B cell (primary cell): ENCODE results near the gene TBC1D10A. TPM values are rescaled to one million over a fixed set of nuclear protein-coding genes. Genes with fewer than 3 reads are reported as not detected.

ENCODE experiments used
- ATAC-seq: fragments of 200-7000 bp; cut with Tn5 transposase; one replicate; pipeline ENCODE4 v1.10.0; 2021; ENCODE audit warnings: low read depth, mild to moderate bottlenecking, moderate number of reproducible peaks, moderate library complexity
- CTCF ChIA-PET: fragments of 350-600 bp; sonication (Branson Sonifier 250); formaldehyde crosslinking; loops from one replicate; lab custom pipeline; 2021; ENCODE audit warnings: antibody characterized with exemption, inconsistent platforms; lab: Charles Lee
- POLR2A ChIA-PET: fragments of 350-600 bp; sonication (Branson Sonifier 250); formaldehyde crosslinking; loops from one replicate; lab custom pipeline; 2021; ENCODE audit warnings: antibody characterized with exemption; lab: Charles Lee
- DNase-seq: peaks from one replicate; pipeline ENCODE4 v3.0.0; 2013
- H2AFZ ChIP-seq: 2 replicates; pipeline ENCODE4 v1.6.1; 2012; ENCODE audit warnings: mild to moderate bottlenecking, low read depth, low read length; ENCODE audit not compliant: insufficient read depth, poor library complexity, severe bottlenecking
- H3K27ac ChIP-seq, 2 donors: 1 replicate in 1 of 2; 2 replicates in 1 of 2; pipeline ENCODE4 v1.5.1; 2012 to 2013; ENCODE audit warnings: low read length in 2 of 2, mild to moderate bottlenecking in 2 of 2, moderate library complexity in 1 of 2
- H3K27me3 ChIP-seq, 4 experiments: fragments of 200-600 bp in 1 of 4; sonication (generic) in 1 of 4; replicated peaks in 1 of 4; 1 replicate in 2 of 4; 2 replicates in 2 of 4; pipeline versions ENCODE4 v1.6.1 to v1.7.0; 2013 to 2016; ENCODE audit warnings: low read length in 3 of 4, mild to moderate bottlenecking in 2 of 4, mixed read lengths in 1 of 4, moderate library complexity in 1 of 4; ENCODE audit not compliant: insufficient read depth in 4 of 4, control insufficient read depth in 3 of 4; ENCODE audit errors: control extremely low read depth in 1 of 4
- H3K36me3 ChIP-seq, 2 experiments: replicated peaks in 1 of 2; 1 replicate in 1 of 2; 2 replicates in 1 of 2; pipeline versions ENCODE4 v1.6.1 to v1.7.1; 2013; ENCODE audit warnings: low read length in 1 of 2; ENCODE audit not compliant: insufficient read depth in 2 of 2, control insufficient read depth in 1 of 2; ENCODE audit errors: control extremely low read depth in 1 of 2, extremely low read depth in 1 of 2
- H3K4me1 ChIP-seq, 2 donors: fragments of 200-600 bp in 1 of 2; sonication (generic) in 1 of 2; 1 replicate in 1 of 2; 2 replicates in 1 of 2; pipeline versions ENCODE4 v1.5.1 to v1.6.1; 2013 to 2017; ENCODE audit warnings: low read length in 2 of 2; ENCODE audit not compliant: control insufficient read depth in 2 of 2, insufficient read depth in 2 of 2
- H3K4me2 ChIP-seq: replicated peaks from 2 replicates; pipeline ENCODE3; 2012; ENCODE audit warnings: mild to moderate bottlenecking, low read depth, low read length; ENCODE audit not compliant: poor library complexity, severe bottlenecking
- H3K4me3 ChIP-seq, 5 experiments: fragments of 200-600 bp in 1 of 5; sonication (generic) in 1 of 5; 1 replicate in 3 of 5; 2 replicates in 2 of 5; pipeline versions ENCODE4 v1.5.1 to v1.7.0; 2011 to 2016; ENCODE audit warnings: low read length in 4 of 5, mild to moderate bottlenecking in 4 of 5, low read depth in 2 of 5, control low read depth in 1 of 5, moderate library complexity in 1 of 5; ENCODE audit not compliant: insufficient read depth in 1 of 5; ENCODE audit errors: control extremely low read depth in 1 of 5, extremely low read depth in 1 of 5
- H3K79me2 ChIP-seq: fragments of 200-600 bp; sonication (generic); one replicate; pipeline ENCODE4 v1.6.0; 2016; ENCODE audit warnings: low read length; ENCODE audit not compliant: control insufficient read depth, insufficient read depth
- H3K9ac ChIP-seq: fragments of 200-600 bp; sonication (generic); 2 replicates; pipeline ENCODE4 v1.6.1; 2017; ENCODE audit warnings: mild to moderate bottlenecking, low read length, moderate library complexity
- H3K9me3 ChIP-seq, 3 donors: one replicate each; pipeline versions ENCODE4 v1.6.1 to v1.7.1; 2013; ENCODE audit warnings: low read length in 2 of 3; ENCODE audit not compliant: control insufficient read depth in 2 of 3, insufficient read depth in 1 of 3; ENCODE audit errors: control extremely low read depth in 1 of 3
- H4K20me1 ChIP-seq: 2 replicates; pipeline ENCODE4 v1.6.0; 2012; ENCODE audit warnings: mild to moderate bottlenecking, low read length; ENCODE audit not compliant: insufficient read depth, control insufficient read depth, poor library complexity, severe bottlenecking
- H3K27ac Mint-ChIP-seq: one replicate; pipeline ENCODE4 v1.8.0; 2021; ENCODE audit warnings: mixed read lengths
- H3K27me3 Mint-ChIP-seq: one replicate; pipeline ENCODE4 v1.8.0; 2021; ENCODE audit warnings: mixed read lengths
- H3K4me1 Mint-ChIP-seq: one replicate; pipeline ENCODE4 v1.8.0; 2021; ENCODE audit warnings: mixed read lengths
- H3K4me3 Mint-ChIP-seq: one replicate; pipeline ENCODE4 v1.8.0; 2021; ENCODE audit warnings: mixed read lengths
- H3K9me3 Mint-ChIP-seq: one replicate; pipeline ENCODE4 v1.8.0; 2022; ENCODE audit warnings: mixed read lengths; ENCODE audit not compliant: insufficient read depth
- EZH2 ChIP-seq: IDR thresholded peaks from 2 replicates; pipeline ENCODE4 v1.6.1; 2012; ENCODE audit warnings: borderline replicate concordance, low read depth, mild to moderate bottlenecking, moderate library complexity, low read length; ENCODE audit not compliant: insufficient read depth, poor library complexity, severe bottlenecking
- WGBS: methylation state at CpG from one replicate; pipeline ENCODE4 v1.1.5; 2013; ENCODE audit warnings: missing lambda C conversion rate; ENCODE audit not compliant: insufficient coverage; 5-methylcytosine and 5-hydroxymethylcytosine counted together
- intact Hi-C: fragments of 100-400 bp; cut with micrococcal nuclease; formaldehyde crosslinking; loops from one replicate; pipeline ENCODE4 v1.10.0; 2022
- polyA plus RNA-seq: library from polyadenylated mRNA; depleted of rRNA; stranded (reverse); fragments of >200 nt; gene quantifications from 2 replicates; pipeline ENCODE4 v1.2.3, GENCODE V29; 2012
- total RNA-seq, 2 donors: library from RNA; stranded (reverse); fragments of 120-200 nt in 1 of 2; gene quantifications; 1 replicate in 1 of 2; 2 replicates in 1 of 2; pipeline versions ENCODE4 v1.2.3 to v1.2.4, GENCODE V29; 2013 to 2022
- TF ChIP-seq, protein P1 (sequence below): fragments of 200-600 bp; IDR thresholded peaks from one replicate; pipeline ENCODE4 v1.8.0; 2022; ENCODE audit warnings: antibody characterized with exemption, mild to moderate bottlenecking

Gene TBC1D10A
- total and polyA plus RNA-seq, 2 donors (not counting 1 experiment from before 2014, with no cell fraction given): 45.2 to 58.4 TPM

DNA sequence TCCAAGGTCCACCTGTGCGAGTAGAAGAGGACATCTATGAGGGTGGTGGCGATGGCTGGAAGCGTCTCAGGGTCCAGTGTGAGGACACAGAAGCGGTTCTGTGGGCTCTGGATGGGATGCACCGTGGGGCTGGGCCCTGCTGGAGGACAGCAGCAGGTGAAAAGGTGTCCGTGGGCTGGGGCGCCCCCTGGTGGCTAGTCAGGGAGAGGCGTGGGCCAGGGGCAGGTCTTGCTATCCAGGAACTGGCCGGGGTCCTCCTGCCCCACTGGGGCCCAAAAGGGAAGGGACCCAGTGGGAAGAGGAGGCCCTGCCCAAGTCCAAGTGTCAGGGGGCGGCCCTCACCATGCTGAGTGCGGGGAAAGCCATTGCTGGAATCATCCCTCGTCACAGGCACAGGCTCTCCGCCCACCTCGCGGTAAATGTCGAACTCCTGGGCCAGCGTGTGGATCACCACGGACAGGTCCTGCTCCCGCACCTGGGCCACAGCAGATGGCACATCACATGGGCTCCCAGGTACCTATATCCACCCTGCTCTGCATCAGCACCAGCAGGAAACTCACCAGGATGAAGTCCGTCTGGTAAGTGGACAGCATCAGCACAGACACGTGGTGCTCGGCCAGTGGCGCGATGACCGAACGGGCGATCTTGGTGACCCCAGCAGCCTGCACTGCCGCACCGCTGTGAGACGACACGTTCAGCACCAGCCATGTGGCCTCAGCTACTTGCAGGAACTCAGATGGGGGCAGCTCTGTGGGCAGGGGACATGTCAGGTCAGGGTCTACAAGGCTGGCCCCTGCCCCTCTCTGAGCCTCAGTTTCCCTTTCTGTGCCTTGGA is 39.7 kb downstream of the TBC1D10A start:
- Histone ChIP-seq H4K20me1 (peaks cover 8% of the 10 kb centered on the region), H3K4me3 (no peak overlapping the region), H3K9ac (no peak overlapping the region), H3K36me3 (peaks cover 0 to 9% of the 10 kb centered on the region in 2 experiments), H3K79me2 (no peaks in the 10 kb centered on the region), H3K4me2 (no peak overlapping the region), H3K9me3 (no peaks in the 10 kb centered on the region), H3K4me1 (peaks cover 23 to 40% of the 10 kb centered on the region in 2 donors), H3K27me3 (no peaks in the 10 kb centered on the region), H2AFZ (no peak overlapping the region), H3K27ac (no peak overlapping the region)
- H3K4me3 Mint-ChIP-seq: no peak overlapping the region
- no peaks in the 10 kb centered on the region for H3K27me3 Mint-ChIP-seq
- CTCF ChIA-PET: interaction anchor here (0.6 to 13.2 kb wide), 36 partner anchors 9 to 1710 kb away, joined by 3 to 510 read pairs (median 7); partner anchors contain the start of genes CCDC157, MTFP1, RNF215 and SEC14L2
- peak overlapping the region; percentile 64 for H3K27ac Mint-ChIP-seq
- DNase-seq: peak; percentile 85
- H3K4me1 Mint-ChIP-seq: peaks cover 37% of the 10 kb centered on the region
- no peak for ATAC-seq
- POLR2A ChIA-PET: interaction anchor here (3.1 to 4.8 kb wide), 3 partner anchors 39 to 100 kb away, joined by 20 to 64 read pairs (median 27); partner anchors contain the start of genes CCDC157, RNF215, SF3A1 and TBC1D10A
- H3K9me3 Mint-ChIP-seq: no peaks in the 10 kb centered on the region
- intact Hi-C loops: loop anchor here (1.0 to 5.0 kb wide), 6 partner anchors 20 to 305 kb away; partner anchors contain the start of gene PES1
- WGBS: 60% methylated on average over 31 of the region's 31 CpGs
- TF ChIP-seq EZH2: no peak
- TF ChIP-seq, protein P1, sequence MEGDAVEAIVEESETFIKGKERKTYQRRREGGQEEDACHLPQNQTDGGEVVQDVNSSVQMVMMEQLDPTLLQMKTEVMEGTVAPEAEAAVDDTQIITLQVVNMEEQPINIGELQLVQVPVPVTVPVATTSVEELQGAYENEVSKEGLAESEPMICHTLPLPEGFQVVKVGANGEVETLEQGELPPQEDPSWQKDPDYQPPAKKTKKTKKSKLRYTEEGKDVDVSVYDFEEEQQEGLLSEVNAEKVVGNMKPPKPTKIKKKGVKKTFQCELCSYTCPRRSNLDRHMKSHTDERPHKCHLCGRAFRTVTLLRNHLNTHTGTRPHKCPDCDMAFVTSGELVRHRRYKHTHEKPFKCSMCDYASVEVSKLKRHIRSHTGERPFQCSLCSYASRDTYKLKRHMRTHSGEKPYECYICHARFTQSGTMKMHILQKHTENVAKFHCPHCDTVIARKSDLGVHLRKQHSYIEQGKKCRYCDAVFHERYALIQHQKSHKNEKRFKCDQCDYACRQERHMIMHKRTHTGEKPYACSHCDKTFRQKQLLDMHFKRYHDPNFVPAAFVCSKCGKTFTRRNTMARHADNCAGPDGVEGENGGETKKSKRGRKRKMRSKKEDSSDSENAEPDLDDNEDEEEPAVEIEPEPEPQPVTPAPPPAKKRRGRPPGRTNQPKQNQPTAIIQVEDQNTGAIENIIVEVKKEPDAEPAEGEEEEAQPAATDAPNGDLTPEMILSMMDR: peak; percentile 87
